GM12892 (cell line): ENCODE data around the gene KRT32.

Experiments used
- DNase-seq: peaks from one replicate; pipeline ENCODE4 v3.0.0; 2011; ENCODE audit not compliant: insufficient read length
- FAIRE-seq: peaks from 2 replicates; lab custom pipeline; 2011; peaks lifted over from hg19 to GRCh38; lab: Jason Lieb, UNC
- POLR2A ChIP-seq: IDR thresholded peaks from 2 replicates; pipeline ENCODE4 v1.6.1; 2011; ENCODE audit warnings: low read depth, low read length, control low read depth
- POLR2AphosphoS5 ChIP-seq: IDR thresholded peaks from 2 replicates; pipeline ENCODE4 v1.6.1; 2011; ENCODE audit warnings: low read depth, low read length, control low read depth
- TAF1 ChIP-seq: IDR thresholded peaks from 2 replicates; pipeline ENCODE4 v1.6.1; 2011; ENCODE audit warnings: low read depth, mild to moderate bottlenecking, control low read depth, low read length, borderline replicate concordance

Gene KRT32

GRCh38 chr17:41480136-41480535 is 12.9 kb upstream of the KRT32 start:
- FAIRE-seq, result no peak
- DNase-seq, result no peak
- TF ChIP-seq POLR2A (no peak), TAF1 (no peak), POLR2AphosphoS5 (no peak)

GRCh38 chr17:41478237-41478636 is 11.1 kb upstream of the KRT32 start:
- FAIRE-seq, result no peak

GRCh38 chr17:41476866-41477815 is 10.0 kb upstream of the KRT32 start:
- DNase-seq (no peak), FAIRE-seq (no peak)
- no peak for TF ChIP-seq POLR2A
- TF ChIP-seq POLR2AphosphoS5, result no peak
- TF ChIP-seq TAF1, result no peak

More at GRCh38 chr17:41478237-41478636, 11.1 kb upstream of the KRT32 start:
- no peak for DNase-seq
- TF ChIP-seq POLR2A, result no peak
- TF ChIP-seq TAF1, result no peak

- no peak for TF ChIP-seq TAF1
- TF ChIP-seq POLR2A, result no peak
- no peak for TF ChIP-seq POLR2AphosphoS5
- FAIRE-seq (no peak), DNase-seq (no peak)
Measured at GRCh38 chr17:41475421-41475820, 8.2 kb upstream of the KRT32 start.

GRCh38 chr17:41474863-41475262 is 7.7 kb upstream of the KRT32 start:
- DNase-seq (no peak), FAIRE-seq (no peak)
- no peak for TF ChIP-seq POLR2A
- TF ChIP-seq POLR2AphosphoS5, result no peak
- no peak for TF ChIP-seq TAF1

- TF ChIP-seq POLR2AphosphoS5 (no peak), POLR2A (no peak), TAF1 (no peak)
- FAIRE-seq (no peak), DNase-seq (no peak)
Measured at GRCh38 chr17:41468346-41468745, 1.2 kb upstream of the KRT32 start.

- FAIRE-seq (no peak), DNase-seq (no peak)
- TF ChIP-seq POLR2A, result no peak
- TF ChIP-seq POLR2AphosphoS5, result no peak
- TF ChIP-seq TAF1, result no peak
Measured at GRCh38 chr17:41467561-41467960, 375 bp upstream of the KRT32 start.

GRCh38 chr17:41464682-41465081 is 2.5 kb downstream of the KRT32 start:
- TF ChIP-seq POLR2A (no peak), POLR2AphosphoS5 (no peak), TAF1 (no peak)
- DNase-seq (no peak), FAIRE-seq (no peak)

GRCh38 chr17:41464173-41464572 is 3.0 kb downstream of the KRT32 start:
- DNase-seq, result no peak
- FAIRE-seq, result no peak
- TF ChIP-seq POLR2AphosphoS5, result no peak
- TF ChIP-seq TAF1, result no peak
- no peak for TF ChIP-seq POLR2A

GRCh38 chr17:41463746-41464145 is 3.4 kb downstream of the KRT32 start:
- TF ChIP-seq TAF1, result no peak
- TF ChIP-seq POLR2A, result no peak
- TF ChIP-seq POLR2AphosphoS5, result no peak
- no peak for DNase-seq
- no peak for FAIRE-seq

GRCh38 chr17:41462705-41463104 is 4.5 kb downstream of the KRT32 start:
- DNase-seq, result no peak
- no peak for FAIRE-seq
- TF ChIP-seq TAF1 (no peak), POLR2A (no peak)

- TF ChIP-seq TAF1, result no peak
- no peak for TF ChIP-seq POLR2AphosphoS5
- TF ChIP-seq POLR2A, result no peak
- DNase-seq, result no peak
- FAIRE-seq, result no peak
Measured at GRCh38 chr17:41457676-41458075, 9.5 kb downstream of the KRT32 start.

- FAIRE-seq (no peak), DNase-seq (no peak)
- TF ChIP-seq TAF1 (no peak), POLR2AphosphoS5 (no peak), POLR2A (no peak)
Measured at GRCh38 chr17:41456204-41456603, 11.0 kb downstream of the KRT32 start.
